Stimulated activated CD4-positive, alpha-beta T cell treated with anti-CD3 and anti-CD28 coated beads, Interleukin-15, amount 100 ng/mL, for 24 hours (primary cell): ENCODE results near the gene GSTM1.
"Not testable (repeated sequence)": the region's sequence is repeated elsewhere in the genome, so short reads cannot be mapped to it uniquely, and the experiment has no call there.

Experiments used
- DNase-seq: peaks from one replicate; pipeline ENCODE4 v3.0.0-alpha.2; 2020

The GSTM1 gene

DNA sequence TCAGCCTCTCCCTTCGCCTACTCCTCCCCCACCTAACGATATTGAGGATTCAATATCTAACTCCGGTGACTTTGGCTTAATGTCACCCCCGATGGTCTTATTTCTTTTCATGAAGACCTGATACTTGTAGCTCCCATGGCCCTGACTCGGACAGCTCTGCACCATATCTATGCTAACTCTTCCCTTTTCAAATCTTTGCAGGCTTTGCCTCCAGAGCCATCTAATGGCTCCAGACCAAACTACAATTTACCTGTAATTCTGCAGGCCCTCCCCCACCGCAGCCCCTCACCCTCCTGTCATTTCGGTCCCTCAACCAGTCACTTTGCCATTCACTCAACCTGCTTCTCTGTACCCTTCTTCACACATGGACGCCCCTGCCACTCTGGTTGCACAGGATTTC is 16.6 kb downstream of the GSTM1 start:
- DNase-seq = no peak

DNA sequence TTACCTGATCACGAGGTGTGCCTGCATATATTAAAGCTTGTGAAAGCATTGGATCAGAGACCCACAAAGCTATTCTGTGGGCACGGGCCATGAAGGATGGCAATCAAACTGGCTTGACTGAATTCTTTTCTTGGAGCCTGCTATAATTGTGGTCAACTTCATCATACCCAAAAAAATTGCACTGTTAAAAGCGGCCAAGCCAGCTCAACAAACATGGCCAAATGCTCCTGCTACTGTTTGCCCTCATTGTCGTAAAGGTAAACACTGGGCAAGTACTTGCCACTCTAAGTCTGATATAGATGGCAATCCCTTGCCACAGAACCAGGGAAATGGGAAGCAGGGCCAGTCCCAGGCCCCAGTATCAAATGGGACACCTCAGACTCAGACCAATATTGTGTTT is 17.8 kb downstream of the GSTM1 start:
- DNase-seq = no peak

DNA sequence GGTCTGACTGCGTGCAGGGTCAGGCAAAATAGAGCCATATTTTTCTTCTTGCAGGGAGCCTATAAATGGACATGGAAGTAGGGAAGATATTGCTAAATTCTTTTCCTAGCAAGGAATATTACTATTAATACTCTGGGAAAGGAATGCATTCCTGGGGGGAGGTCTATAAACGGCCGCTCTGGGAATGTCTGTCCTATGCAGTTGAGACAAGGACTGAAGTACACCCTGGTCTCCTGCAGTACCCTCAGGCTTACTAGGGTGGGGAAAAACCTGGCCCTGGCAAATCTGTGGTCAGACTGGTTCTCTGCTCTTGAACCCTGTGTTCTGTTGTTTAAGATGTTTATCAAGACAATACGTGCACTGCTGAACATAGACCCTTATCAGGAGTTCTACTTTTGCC is 21.3 kb downstream of the GSTM1 start:
- DNase-seq = not testable (repeated sequence)

DNA sequence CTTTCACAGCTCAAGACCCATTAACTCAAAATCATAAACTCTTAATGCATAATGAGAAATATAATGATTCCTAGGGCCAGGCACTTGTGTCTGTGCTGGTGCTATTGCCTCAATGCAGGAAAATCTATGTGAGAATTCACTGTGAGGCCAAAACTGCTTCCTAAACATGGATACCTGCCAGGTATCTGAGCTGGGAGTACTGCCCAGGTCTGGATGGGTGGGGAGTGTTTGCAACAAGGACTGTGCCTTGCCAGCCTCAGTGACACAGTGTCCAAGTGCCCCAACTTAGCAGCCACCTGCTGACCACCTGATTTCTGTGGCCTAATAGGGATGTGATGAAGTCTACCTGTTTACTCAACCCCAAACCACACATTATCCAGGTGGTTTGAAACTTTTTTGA is 22.2 kb downstream of the GSTM1 start:
- DNase-seq = not testable (repeated sequence)

DNA sequence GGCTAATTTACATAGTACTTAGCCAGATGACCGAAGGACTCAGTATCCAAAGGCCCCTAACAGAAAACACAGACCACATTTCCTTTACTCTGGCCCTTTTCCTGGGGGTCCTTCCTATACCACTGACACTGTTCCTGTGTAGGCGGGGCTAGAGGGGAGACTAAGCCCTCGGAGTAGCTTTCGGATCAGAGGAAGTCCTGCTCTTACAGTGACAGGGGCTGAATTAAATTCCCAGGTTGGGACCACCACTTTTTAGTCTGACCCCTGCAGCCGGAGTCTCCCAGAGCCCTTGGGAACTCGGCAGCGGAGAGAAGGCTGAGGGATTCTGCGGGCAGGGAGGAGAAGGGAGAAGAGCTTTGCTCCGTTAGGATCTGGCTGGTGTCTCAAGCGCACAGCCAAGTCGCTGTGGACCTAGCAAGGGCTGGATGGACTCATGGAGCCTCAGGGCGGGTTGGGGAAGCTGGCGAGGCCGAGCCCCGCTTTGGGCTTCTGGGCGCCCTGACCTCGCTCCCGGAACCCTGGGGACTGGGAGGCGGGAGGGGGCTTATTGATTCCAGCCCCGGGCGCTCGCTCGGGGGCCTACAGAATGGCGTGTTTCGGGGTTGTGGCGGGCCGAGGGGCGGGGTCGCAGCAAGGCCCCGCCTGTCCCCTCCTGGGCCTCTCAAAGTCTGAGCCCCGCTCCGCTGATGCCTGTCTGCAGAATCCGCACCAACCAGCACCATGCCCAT is 24.1 kb downstream of the GSTM1 start, which contains the start of gene GSTM5:
TSS of gene GSTM5 (plus strand) at position 659 of the 728 bp plus-strand sequence. CDS start at position 721, 62 bp downstream.
- not testable (repeated sequence) for DNase-seq

DNA sequence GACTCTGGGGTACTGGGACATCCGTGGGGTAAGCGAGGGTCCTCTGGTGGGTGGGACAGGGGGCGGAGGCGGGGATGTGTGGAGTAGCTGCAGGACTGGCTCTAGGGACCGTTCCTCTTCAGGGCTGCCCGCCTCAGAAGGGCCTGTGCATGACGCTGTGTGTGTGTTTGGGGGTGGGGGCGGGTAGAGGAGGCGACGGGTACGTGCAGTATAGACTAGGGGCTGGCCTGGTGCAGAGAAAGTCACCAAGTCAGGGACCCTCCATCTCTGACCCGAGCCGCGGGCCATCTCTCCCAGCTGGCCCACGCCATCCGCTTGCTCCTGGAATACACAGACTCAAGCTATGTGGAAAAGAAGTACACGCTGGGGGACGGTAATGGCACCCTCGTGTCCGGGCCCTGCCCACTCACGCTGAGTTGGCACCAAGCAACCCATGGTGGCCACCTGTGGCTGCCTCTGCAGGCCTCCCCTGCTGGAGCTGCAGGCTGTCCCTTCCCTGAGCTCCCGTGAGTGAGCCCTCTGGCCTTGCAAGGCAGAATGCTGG is 24.8 kb downstream of the GSTM1 start:
- no peak for DNase-seq

DNA sequence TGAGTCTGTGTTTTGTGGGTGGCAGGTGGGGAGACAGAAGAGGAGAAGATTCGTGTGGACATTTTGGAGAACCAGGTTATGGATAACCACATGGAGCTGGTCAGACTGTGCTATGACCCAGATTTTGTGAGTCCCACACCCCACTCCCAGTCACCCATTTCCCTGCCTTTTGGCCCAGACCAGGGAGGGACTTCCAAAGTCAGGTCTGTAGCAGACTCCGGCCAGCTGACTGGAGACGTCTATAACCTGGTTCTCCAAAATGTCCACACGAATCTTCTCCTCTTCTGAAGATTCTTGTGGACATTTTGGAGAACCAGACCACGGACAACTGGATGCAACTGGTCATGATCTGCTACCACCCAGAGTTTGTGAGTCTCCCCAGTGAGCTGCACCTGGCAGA is 26.0 kb downstream of the GSTM1 start:
- no peak for DNase-seq

DNA sequence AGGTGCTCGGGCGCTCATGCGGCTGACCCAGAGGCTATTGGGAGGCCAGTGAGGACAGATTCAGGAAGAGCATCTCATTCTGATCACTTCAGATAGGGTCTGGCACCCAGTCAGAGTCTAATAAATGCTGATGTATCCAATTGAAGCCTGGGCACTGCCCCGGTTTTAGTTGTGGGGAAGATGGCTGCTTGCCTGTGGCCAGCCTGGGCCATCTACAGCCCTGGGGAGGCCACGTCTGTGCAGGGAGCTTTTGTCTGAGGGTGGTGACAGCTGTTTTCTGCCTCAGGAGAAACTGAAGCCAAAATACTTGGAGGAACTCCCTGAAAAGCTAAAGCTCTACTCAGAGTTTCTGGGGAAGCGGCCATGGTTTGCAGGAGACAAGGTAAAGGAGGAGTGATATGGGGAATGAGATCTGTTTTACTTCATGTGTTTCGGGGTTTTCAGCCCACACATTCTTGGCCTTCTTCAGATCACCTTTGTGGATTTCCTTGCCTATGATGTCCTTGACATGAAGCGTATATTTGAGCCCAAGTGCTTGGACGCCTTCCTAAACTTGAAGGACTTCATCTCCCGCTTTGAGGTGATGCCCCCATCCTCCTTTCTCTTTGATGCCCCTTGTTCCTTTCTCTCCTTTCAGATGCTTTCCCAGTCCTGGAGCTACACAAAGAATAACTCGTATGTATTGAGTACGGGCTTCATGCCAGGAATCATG is 27.2 kb downstream of the GSTM1 start:
- no peak for DNase-seq

DNA sequence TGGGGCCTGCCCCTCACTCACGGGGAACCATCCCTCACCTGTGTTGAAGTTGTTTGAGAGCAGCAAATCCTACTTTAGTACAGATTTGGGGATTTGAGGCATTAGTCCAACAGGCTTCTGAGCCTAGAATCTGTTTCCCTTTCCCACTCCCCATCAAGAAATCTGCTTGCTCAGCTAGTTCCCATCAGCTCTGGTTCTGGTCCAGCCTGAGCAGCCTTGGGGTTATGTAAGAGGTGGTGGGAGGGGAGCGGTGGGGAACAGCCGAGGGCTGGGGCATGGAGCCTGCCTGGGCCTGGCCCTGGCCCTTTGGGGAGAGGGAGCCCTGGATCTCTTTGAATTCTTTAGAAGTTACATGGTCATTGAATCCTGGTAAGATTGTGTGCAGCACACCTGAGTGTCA is 28.5 kb downstream of the GSTM1 start:
- DNase-seq = no peak

DNA sequence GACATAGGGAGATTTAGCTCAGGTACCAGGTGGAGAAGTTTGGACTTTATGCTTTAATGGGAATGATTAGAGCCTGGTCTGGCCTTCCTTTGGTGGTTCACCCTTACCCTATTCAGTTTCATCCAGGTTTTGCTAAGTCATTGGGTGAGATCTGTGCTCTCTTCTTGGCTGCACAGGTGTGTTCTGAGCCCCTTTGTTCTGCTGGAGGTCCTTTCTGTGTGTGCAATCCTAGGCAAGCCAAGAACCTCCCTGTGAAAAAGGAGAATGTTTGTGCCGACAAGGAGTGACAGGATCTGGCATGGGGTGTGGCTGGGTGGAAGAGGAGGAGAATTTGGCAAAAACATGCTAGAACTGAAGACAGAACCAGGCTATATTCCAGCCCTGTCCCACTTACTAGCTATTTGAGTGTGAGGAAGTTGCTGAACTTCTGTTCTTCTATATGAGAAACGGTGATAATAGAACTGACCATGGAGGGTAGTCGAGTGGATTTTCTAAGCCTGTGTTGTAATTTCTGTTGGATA is 29.0 kb downstream of the GSTM1 start:
- DNase-seq = no peak

DNA sequence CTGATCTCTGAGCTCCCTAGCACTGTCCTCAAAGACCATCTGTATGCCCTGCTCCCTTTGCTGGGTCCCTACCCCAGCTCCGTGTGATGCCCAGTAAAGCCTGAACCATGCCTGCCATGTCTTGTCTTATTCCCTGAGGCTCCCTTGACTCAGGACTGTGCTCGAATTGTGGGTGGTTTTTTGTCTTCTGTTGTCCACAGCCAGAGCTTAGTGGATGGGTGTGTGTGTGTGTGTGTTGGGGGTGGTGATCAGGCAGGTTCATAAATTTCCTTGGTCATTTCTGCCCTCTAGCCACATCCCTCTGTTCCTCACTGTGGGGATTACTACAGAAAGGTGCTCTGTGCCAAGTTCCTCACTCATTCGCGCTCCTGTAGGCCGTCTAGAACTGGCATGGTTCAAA is 30.1 kb downstream of the GSTM1 start:
- no peak for DNase-seq

DNA sequence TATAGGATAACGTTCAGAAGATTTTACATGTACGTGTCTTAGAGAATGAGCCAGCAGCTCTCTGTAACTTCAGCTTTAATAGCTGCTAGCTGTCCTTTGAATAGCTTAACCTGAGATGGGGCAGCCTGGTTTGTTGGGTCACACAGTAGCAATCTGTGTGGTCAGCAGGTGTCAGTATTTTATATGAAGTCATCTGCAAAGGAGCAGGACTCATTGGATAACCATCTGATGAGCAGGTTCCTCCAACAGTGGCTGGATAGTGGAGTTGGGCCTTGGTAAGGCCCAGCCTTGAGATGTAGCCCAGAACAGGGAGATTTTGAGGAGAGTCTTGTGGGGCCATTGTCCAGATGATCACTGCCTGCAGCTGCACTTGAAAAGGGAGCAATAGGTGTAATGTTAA is 30.9 kb downstream of the GSTM1 start:
- no peak for DNase-seq

DNA sequence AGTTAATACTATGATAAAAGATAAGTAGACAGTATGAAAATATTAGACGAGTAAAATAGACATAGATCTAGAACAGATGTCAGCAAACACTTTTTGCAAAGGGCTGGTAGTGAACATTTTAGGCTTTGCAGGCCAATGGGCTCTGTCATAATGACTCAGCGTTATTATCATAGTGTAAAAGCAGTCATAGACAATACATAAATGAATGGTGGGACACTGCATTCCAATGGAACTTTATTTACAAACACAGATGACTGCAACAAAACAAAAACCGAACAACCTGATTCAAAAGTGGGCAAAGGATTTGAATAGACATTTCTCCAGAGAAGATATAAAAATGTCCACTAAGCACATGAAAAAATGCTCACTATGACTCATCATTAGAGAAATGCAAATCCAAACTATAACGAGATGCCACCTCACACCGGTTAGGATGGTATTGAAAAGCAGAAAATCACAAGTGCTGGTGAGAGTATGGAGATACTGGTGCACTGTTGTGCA is 31.8 kb downstream of the GSTM1 start:
- DNase-seq = no peak

DNA sequence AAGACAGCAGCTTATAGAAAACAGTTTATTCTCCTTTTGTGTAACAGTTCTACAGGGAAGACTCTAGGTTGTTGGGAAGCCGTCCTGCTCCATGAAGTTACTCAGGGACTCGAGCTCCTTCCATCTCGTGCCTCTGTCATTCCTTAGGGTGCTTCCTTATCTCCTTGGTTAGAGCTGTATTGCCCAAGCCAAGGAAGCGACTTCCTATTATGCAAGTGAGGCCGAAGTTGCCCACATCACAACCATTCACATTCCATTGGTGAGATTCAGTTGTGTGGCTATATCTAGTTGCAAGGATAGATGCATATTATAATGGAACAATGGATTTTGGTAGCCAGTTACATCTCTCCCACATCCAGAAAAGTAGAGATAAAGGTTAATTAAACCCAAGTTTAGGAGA is 33.4 kb downstream of the GSTM1 start:
- DNase-seq = no peak

DNA sequence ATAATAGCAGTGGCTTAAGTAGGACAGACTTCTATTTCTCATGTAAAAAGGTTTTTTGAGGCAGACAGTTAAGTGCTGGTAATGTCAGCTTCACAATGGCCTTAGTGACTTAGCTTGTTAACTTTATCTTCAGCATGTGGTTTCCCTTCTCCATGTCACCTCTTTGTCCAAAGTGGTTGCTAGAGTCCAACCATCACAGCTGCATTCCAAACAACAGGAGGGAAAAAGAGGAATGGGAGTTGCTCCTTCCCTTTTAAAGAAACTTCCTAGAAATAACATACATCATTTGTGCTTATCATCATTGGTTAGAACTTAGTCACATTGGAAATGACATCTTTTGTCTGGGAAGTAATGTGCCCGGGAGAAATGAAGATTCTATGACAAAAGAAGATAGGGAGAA is 34.4 kb downstream of the GSTM1 start:
- no peak for DNase-seq

DNA sequence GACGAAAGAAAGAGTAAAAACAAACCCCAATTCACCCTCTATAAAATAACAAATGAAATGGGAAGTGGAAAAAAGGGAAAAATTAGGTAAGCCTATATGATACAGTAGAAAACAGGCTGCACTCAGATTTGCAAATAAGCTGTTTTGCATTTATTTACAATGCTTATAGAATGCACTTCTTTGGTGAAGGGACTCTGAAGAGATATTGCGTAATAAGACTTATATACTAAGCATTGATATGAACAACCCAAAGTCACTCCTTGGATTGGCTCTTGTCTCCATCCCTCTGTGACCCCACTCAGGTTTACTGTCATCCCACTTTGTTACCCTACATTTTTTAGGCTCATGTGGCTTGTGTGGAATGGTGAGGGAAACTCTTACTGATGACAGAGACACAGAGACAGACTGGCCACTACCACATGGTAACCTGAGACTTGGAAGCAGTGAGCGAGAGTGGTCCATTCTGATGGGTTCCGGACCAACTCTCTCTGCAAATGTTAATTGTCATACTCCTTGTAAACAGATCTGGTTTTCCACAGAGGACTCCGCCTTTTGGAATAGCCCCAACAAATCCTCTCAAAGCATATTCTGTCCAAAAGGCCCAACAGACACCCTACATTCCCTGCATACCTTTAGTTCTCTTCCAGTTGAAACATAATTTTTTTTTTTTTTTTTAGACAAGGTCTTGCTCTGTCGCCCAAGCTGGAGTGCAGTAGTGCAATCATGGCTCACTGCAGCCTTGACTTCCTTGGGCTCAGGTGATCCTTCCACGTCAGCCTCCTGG is 35.5 kb downstream of the GSTM1 start:
- no peak for DNase-seq

DNA sequence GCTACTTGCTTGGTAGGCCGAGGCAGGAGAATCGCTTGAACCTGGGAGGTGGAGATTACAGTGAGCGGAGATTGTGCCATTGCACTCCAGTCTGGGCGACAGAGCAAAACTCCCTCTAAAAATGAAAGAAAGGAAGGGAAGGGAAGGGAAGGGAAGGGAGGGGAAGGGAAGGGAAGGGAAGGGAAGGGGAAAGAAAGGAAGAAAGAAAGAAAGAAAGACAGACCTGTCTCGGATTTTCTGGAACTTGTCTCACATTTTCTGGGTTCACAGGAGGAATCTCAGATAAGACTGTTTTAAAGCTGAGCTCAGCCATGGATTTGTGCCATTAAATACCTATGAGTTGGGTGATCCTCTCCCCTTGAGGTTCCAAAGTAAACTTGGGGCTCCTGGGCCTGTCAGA is 37.3 kb downstream of the GSTM1 start:
- no peak for DNase-seq

DNA sequence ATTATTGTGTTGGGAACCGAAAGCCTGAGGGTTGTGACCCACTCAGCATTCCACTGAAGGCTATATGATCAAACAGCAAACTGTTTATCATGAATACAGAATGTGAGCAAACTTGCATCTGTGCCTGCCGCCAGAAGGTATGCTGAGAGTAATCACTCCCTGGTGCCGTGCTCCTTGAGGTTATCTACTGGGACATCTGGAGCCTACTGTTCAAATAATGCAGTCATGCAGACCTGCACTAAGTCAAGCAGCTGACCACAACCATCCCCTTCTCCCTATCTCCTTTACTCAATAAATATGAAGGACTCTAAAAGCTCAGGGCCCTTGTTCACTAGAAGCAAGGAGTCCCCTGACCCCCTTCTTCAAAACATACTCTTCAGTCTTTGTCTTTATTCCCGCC is 37.9 kb downstream of the GSTM1 start:
- no peak for DNase-seq

DNA sequence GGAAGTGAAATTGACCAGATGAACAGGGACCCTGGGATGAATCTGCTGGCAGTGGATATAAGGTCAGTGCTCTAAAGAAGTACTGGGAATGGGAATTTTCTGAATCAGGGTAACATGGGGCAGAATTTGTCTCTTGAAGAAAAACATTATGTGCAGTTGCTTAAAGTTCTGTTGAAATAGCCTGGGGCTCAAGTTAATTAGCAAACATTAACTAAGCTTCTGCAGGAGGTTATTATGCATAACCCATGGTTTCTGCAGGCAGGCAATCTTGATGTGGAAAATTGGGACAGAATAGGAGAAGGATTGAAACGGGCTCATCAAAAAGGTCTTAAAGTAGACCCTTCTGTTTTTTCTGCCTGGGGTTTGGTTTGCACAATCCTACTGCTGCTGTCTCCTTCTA is 38.4 kb downstream of the GSTM1 start:
- no peak for DNase-seq

DNA sequence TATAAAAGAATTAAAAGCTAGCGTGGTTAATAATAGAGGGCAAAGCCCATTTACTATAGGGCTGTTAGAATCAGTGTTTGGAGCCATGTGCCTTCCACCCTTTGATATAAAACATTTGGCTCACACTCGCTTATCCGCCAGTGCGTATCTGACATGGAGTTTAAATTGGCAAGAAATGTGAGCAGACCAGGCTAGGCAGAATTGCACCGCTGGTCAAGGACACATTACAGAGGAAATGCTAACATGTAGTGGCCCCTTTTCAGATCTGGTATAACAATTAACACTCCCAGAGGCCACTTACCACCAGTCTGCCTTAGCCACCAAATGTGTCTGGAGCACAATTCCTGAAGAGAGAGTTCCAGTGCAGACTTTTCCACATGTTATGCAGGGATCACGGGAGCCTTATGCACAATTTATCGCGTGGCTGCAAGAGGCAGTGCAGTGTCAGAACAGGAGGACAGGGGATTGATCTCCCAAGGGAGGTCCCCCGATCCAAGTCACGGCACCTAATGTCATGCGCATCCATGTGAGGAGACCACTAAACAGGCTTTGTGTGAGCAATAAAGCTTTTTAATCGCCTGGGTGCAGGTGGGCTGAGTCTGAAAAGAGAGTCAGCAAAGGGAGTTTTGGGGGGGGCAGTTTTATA is 39.2 kb downstream of the GSTM1 start:
- no peak for DNase-seq

DNA sequence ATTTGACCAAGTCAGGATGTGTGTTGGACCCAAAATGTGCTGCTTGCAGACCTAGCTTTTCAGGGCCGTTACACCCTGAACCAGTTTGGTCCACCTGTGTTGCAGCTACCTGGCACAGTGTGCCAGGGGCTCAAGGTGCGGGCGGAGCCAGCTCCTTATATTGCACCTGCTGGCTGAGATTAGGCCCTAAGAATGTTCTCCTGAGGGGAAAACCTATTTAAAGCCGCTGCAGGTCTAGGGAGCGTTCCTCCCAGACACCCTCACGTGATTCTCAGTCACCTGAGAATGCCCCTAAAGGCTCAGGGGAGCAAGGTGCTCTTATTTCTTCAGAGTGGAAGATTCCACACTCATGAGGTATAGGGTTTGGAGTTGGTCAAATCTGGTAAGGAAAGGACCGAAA is 41.3 kb downstream of the GSTM1 start:
- DNase-seq = no peak

DNA sequence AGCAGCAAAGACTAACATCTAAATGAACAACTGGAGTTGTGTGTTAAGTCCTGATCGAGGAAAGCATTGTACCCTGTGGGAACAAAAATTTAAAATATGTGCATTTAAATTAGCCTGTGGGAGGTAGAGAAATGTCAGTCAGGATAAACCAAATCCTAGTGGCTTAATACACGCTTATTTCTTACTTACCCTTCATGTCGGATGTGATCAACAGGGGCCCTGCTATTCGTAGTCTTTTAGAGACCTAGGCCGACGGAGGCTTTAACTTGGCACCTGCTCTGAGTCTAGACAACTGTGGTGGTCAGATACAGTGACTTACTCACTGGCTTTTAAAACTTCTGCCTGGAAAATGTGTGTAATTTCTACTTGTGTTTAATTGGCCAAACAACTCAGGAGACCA is 43.0 kb downstream of the GSTM1 start:
- no peak for DNase-seq
